Activated CD8-positive, alpha-beta memory T cell treated with anti-CD3 and anti-CD28 coated beads, Interleukin-2, amount 10 ng/mL, durations not matched to agents 7 days and 5 days (primary cell): ENCODE data around the gene MYH13. TPM values are rescaled to one million over a fixed set of nuclear protein-coding genes. Genes with fewer than 3 reads are reported as not detected.
A peak's percentile ranks its signal among the peaks of the same experiment; 100 is the strongest.

Source experiments
- ATAC-seq: fragments of 150-1000 bp; cut with Tn5 transposase; one replicate; pipeline ENCODE4 v1.10.0; 2021; ENCODE audit warnings: moderate library complexity
- CTCF ChIA-PET: fragments of 350-600 bp; sonication (Branson Sonifier 250); formaldehyde crosslinking; loops from one replicate; lab custom pipeline; 2021; ENCODE audit warnings: antibody characterized with exemption; lab: Charles Lee
- DNase-seq: peaks from one replicate; pipeline ENCODE4 v3.0.0-alpha.2; 2020
- H3K27ac Mint-ChIP-seq: one replicate; pipeline ENCODE4 v1.8.0; 2021; ENCODE audit warnings: mild to moderate bottlenecking, mixed read lengths
- H3K27me3 Mint-ChIP-seq: one replicate; pipeline ENCODE4 v1.8.0; 2021; ENCODE audit warnings: mixed read lengths
- H3K36me3 Mint-ChIP-seq: one replicate; pipeline ENCODE4 v1.8.0; 2021; ENCODE audit warnings: mild to moderate bottlenecking, mixed read lengths
- H3K4me1 Mint-ChIP-seq: one replicate; pipeline ENCODE4 v1.8.0; 2021; ENCODE audit warnings: mixed read lengths
- H3K4me3 Mint-ChIP-seq: one replicate; pipeline ENCODE4 v1.8.0; 2021; ENCODE audit warnings: mild to moderate bottlenecking, moderate library complexity, mixed read lengths
- H3K9me3 Mint-ChIP-seq: one replicate; pipeline ENCODE4 v1.8.0; 2022; ENCODE audit warnings: low read depth, mixed read lengths
- total RNA-seq, 2 experiments: library from RNA; stranded (reverse); gene quantifications; one replicate each; pipeline ENCODE4 v1.2.3, GENCODE V29; 2021

Gene MYH13
- total RNA-seq, 2 experiments from 2014 or later, result not detected

- CTCF ChIA-PET, result no interaction called here
Observed at GRCh38 chr17:10332515-10332914, 40.3 kb downstream of the MYH13 start.

DNA sequence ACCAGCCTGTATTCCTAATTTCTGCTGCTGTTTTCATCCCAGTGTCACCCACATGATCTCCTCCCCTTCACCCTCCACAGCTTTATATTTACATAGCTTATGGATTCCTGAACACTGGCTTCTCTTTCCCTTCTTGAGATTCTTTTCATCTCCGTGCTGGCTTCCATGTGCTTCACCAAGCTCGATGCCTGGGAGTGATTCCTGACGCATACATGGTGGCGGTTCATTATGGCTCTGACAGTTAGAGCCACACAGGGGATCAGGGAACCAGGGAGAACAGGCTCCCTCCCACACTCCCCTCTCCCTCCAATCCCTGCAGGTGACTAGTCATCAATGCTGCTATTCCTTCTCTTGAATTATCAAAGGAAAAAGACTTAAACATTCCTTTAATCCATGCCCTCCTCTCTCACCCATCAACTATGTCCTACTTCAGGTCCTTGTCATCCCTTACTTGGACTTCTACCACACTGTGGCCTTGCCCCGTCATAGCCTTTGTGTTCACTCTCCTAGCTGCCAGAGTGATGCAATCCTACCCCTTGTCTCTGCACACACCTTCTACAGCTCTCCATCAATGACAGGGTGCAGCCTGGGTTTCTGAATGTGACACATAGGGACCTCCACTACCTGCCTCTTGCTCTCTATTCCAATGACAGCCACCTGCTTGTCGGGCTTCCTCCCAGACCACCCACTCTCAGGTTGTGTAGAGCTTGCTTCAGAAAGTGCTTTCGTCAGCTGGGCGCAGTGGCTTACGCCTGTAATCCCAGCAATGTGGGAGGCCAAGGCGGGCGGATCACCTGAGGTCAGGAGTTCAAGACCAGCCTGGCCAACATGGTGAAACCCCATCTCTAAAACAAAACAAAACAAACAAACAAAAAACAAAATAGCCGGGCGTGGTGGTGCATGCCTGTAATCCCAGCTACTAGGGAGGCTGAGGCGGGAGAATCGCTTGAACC lies 43.6 kb downstream of the MYH13 start:
- Mint-ChIP-seq H3K27ac (no peak overlapping the region), H3K4me1 (peaks cover 1% of the 10 kb centered on the region), H3K9me3 (no peaks in the 10 kb centered on the region), H3K27me3 (no peaks in the 10 kb centered on the region), H3K4me3 (no peak overlapping the region), H3K36me3 (no peaks in the 10 kb centered on the region)
- CTCF ChIA-PET, result interaction anchor here (0.7 to 4.7 kb wide), 4 partner anchors 33 to 289 kb away, joined by 3 to 29 read pairs (median 12); no protein-coding TSS in a partner anchor
- DNase-seq (no peak), ATAC-seq (no peak)

More at GRCh38 chr17:10332515-10332914, 40.3 kb downstream of the MYH13 start:
- no peaks in the 10 kb centered on the region for H3K27me3 Mint-ChIP-seq
- no peak overlapping the region for H3K4me3 Mint-ChIP-seq
- H3K9me3 Mint-ChIP-seq, result no peaks in the 10 kb centered on the region
- no peak overlapping the region for H3K27ac Mint-ChIP-seq
- DNase-seq (no peak), ATAC-seq (no peak)
- no peaks in the 10 kb centered on the region for H3K36me3 Mint-ChIP-seq
- peaks cover under 1% of the 10 kb centered on the region for H3K4me1 Mint-ChIP-seq

DNA sequence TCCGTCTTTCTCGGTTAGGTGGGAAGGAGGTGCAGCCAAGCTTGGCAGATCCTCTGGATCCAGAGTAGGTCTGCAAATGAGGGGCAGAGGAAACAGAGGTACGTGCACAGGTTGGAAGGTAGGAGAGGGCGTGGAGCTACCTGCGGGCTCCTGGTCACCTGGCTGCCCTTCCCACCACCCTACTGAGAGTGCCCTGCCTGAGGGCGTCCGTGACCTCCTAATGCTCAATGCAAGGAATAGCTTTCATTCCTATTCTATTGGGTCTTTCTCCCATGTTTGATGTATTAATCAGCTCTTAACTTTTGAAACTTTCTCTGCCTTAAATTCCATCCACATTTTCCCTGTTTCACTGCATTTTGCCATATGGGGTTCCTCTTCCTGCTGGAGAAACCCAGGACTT lies 44.6 kb downstream of the MYH13 start:
- CTCF ChIA-PET, result interaction anchor here (0.7 to 4.7 kb wide), 4 partner anchors 51 to 290 kb away, joined by 3 to 29 read pairs (median 12); no protein-coding TSS in a partner anchor
- no peak for DNase-seq

GRCh38 chr17:10327640-10328039 lies 45.2 kb downstream of the MYH13 start:
- no peak for ATAC-seq
- H3K4me3 Mint-ChIP-seq, result no peak overlapping the region
- no peaks in the 10 kb centered on the region for H3K9me3 Mint-ChIP-seq
- CTCF ChIA-PET, result interaction anchor here (0.7 to 4.7 kb wide), 4 partner anchors 282 to 400 kb away, joined by 3 to 29 read pairs (median 12); no protein-coding TSS in a partner anchor
- H3K4me1 Mint-ChIP-seq, result peaks cover 1% of the 10 kb centered on the region
- peak; percentile 80 for DNase-seq
- no peaks in the 10 kb centered on the region for H3K36me3 Mint-ChIP-seq
- no peak overlapping the region for H3K27ac Mint-ChIP-seq
- H3K27me3 Mint-ChIP-seq, result no peaks in the 10 kb centered on the region

More for the DNA sequence above, 44.6 kb downstream of the MYH13 start:
- no peak overlapping the region for H3K27ac Mint-ChIP-seq
- no peak for ATAC-seq
- H3K27me3 Mint-ChIP-seq, result no peaks in the 10 kb centered on the region
- peaks cover 1% of the 10 kb centered on the region for H3K4me1 Mint-ChIP-seq
- H3K4me3 Mint-ChIP-seq, result no peak overlapping the region
- H3K9me3 Mint-ChIP-seq, result no peaks in the 10 kb centered on the region
- H3K36me3 Mint-ChIP-seq, result no peaks in the 10 kb centered on the region

DNA sequence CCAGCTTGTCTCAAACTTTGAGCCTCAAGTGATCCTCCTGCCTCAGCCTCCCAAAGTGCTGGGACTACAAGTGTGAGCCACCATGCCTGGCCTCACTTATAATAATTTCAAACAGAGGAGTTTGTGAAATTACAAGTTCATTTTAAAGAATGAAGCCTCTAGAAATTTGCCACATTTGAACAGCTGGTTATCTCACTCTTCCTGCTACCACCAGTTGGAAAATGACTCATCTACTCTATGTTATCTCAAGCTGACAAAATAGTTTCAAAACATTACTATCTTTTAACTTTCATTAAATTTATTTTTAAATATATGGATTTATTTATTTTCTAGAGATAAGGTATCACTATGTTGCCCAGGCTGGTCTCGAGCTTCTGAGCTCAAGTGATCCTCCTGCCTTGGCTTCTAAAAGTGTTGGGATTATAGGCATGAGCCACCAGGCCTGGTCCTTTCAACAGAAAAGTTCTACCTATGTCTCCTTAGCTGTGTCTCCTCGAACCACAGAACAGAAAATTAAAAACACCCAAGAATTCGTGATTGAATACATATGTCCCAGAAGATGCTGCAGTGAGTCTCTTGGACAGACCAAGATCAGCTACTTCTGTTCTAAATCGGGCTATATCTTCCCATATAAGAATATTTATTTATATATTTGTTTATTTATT lies 47.6 kb downstream of the MYH13 start:
- H3K27ac Mint-ChIP-seq, result no peak overlapping the region

DNA sequence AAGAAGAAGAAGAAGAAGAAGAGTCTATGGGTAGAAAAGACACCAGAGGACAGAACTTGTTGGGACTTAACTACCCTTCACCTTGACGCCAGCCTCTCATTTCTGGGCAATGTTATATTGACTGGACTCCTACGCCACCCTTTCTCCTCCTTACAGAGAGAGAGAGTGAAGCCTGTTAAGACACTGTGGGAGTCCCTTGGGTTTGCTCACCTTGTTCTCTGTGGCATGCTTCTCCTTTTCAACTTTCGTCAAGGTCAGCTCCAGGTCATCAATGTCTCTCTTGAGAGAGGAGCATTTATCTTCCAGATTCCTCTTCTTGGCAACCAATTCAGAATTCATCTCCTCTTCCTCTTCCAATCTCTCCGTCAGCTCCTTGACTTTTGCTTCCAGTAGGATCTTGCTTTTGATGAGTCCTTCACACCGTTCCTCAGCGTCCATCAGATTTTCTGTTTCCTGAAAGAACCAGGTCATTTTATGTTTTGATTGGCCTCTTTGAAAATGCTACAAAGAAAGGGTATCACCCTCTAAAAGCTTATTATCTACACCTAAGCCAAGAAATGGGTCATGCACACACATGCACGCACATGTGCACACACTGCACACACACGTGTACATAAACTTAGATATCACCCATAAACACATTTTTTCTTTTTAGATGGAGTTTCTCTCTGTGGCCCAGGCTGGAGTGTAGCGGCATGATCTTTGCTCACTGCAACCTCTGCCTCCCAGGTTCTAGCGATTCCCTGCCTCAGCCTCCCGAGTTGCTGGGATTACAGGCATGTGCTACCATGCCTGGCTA lies 48.8 kb downstream of the MYH13 start:
- no peak for ATAC-seq
- Mint-ChIP-seq H3K27ac (no peak overlapping the region), H3K4me1 (peaks cover 3% of the 10 kb centered on the region), H3K9me3 (no peaks in the 10 kb centered on the region), H3K36me3 (no peaks in the 10 kb centered on the region), H3K27me3 (no peaks in the 10 kb centered on the region), H3K4me3 (no peak overlapping the region)
- CTCF ChIA-PET, result interaction anchor here (2.2 to 2.3 kb wide), 2 partner anchors 292 to 294 kb away, joined by 7 to 10 read pairs; no protein-coding TSS in a partner anchor
- no peak for DNase-seq

More for the DNA sequence above, 47.6 kb downstream of the MYH13 start:
- no peak for ATAC-seq
- peaks cover 3% of the 10 kb centered on the region for H3K4me1 Mint-ChIP-seq
- H3K9me3 Mint-ChIP-seq, result no peaks in the 10 kb centered on the region
- no peaks in the 10 kb centered on the region for H3K27me3 Mint-ChIP-seq
- H3K4me3 Mint-ChIP-seq, result no peak overlapping the region
- H3K36me3 Mint-ChIP-seq, result no peaks in the 10 kb centered on the region
- no peak for DNase-seq
- CTCF ChIA-PET, result interaction anchor here (1.4 to 4.7 kb wide), 5 partner anchors 9 to 293 kb away, joined by 3 to 22 read pairs (median 7); no protein-coding TSS in a partner anchor

DNA sequence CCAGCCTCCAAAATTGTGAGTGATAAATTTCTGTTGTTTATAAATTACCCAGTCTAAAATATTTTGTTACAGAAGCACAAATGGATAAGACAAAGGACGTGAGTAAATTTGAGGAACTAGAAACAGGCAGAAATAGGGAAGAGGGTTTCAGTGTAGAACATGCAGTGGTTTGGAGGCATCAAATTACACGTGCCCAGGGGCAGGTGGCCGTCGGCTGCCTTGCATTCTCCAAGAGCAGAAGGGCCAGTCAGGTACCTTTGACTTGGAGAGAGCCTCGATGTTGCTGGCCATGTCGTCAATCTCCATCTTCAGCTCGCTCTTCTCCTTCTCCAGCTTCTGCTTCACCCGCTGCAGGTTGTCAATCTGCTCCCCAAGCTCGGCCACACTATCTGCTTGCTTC lies 54.3 kb downstream of the MYH13 start:
- Mint-ChIP-seq H3K27me3 (no peaks in the 10 kb centered on the region), H3K9me3 (no peaks in the 10 kb centered on the region), H3K4me1 (peaks cover 8% of the 10 kb centered on the region), H3K4me3 (no peak overlapping the region), H3K36me3 (no peaks in the 10 kb centered on the region), H3K27ac (no peak overlapping the region)
- ATAC-seq (no peak), DNase-seq (no peak)
- CTCF ChIA-PET, result no interaction called here

- Mint-ChIP-seq H3K36me3 (no peaks in the 10 kb centered on the region), H3K4me3 (no peak overlapping the region), H3K27me3 (no peaks in the 10 kb centered on the region), H3K27ac (no peak overlapping the region), H3K9me3 (no peaks in the 10 kb centered on the region), H3K4me1 (peaks cover 8% of the 10 kb centered on the region)
- ATAC-seq (no peak), DNase-seq (no peak)
- CTCF ChIA-PET, result interaction anchor here (0.7 to 1.0 kb wide), 2 partner anchors 21 to 293 kb away, joined by 3 read pairs; no protein-coding TSS in a partner anchor
Observed at GRCh38 chr17:10317543-10317834, 55.3 kb downstream of the MYH13 start.

DNA sequence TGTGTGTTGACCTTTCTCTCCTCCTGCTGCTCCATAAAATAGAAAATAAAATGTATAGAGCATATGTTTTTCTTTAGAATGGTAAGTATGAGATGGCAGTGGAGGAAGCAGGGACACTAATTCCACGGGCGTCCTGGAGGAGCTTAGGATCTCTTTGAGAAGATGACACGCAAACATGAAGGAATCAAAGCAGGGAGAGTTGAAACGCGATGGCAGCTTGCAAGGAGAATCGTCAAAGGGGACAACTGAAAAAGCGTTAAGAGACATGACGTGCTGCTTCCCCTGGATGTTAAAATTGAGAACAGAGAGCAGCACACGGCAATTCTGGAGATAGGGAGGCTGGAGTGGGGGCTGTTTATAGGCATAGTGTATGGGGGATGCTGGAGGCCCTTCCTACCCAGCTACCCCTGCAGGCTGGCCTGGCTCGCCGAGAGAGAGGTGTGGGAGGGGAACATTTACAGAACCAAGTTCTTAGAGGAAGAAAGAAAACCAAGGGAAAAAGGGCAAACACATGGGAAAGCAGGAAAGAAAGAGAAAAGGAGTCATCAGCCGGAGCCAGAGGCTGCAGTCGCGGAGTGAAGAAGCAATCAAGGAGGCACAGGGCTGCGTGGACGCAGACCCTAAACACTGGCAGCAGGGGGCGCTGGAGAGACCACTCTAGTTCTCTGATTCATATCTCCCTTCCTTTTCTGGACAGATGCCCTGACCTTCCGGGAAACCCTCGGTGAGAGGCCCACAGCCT lies 55.8 kb downstream of the MYH13 start:
- DNase-seq (peak; percentile 57), ATAC-seq (no peak)
- H3K36me3 Mint-ChIP-seq, result no peaks in the 10 kb centered on the region
- H3K4me1 Mint-ChIP-seq, result peaks cover 8% of the 10 kb centered on the region
- H3K27me3 Mint-ChIP-seq, result no peaks in the 10 kb centered on the region
- no peak overlapping the region for H3K27ac Mint-ChIP-seq
- CTCF ChIA-PET, result interaction anchor here (1.0 kb wide), 1 partner anchor 21 kb away, joined by 3 read pairs; no protein-coding TSS in a partner anchor
- no peaks in the 10 kb centered on the region for H3K9me3 Mint-ChIP-seq
- no peak overlapping the region for H3K4me3 Mint-ChIP-seq

DNA sequence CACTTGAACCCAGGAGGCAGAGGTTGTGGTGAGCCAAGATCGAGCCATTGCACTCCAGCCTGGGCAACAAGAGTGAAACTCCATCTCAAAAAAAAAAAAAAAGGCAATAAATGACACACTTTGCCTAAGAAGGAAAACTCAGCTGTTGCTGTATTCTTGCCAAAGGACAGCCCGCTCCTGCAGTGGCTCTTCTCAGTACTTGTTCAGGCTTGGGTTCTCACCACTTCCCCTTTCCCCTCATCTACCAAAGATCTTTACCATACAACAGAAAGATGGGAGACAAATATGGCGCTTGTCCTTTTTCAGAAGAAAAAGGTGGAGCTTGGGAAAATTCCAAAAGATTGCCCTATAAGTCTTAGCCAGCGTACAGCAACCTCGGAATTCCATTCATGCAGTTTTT lies 58.5 kb downstream of the MYH13 start:
- Mint-ChIP-seq H3K27me3 (no peaks in the 10 kb centered on the region), H3K4me1 (peaks cover 6% of the 10 kb centered on the region), H3K27ac (no peak overlapping the region), H3K36me3 (no peaks in the 10 kb centered on the region), H3K9me3 (no peaks in the 10 kb centered on the region), H3K4me3 (no peak overlapping the region)
- ATAC-seq (no peak), DNase-seq (no peak)
- CTCF ChIA-PET, result no interaction called here

DNA sequence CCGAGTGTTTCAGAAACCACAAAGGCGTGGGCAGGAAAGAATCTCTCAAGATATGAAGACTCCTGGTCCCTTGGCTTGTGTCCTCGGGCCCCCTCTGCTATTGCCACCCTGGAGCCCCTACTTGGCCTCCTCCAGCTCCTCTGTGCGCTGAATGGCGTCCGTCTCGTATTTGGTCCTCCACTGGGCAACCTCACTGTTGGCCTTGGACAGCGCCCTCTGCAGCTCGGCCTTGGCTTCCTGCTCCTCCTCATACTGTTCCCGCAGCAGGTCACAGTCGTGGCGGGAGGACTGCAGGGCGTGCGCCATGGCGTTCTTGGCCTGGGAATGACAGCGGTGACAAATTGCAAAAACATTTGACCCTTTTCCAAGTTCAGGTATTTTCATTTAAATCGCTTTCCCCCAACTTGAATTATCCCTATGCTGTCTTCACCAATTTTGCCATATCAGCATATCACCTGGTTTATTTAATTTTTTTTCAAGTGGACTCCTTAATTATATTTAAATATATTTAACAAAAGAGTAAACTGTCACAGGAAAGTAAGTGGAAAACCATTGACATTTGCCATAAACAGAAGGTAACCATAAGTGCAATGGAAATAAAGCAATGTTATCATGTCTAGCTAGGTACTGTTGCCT lies 59.7 kb downstream of the MYH13 start:
- Mint-ChIP-seq H3K4me1 (peaks cover 6% of the 10 kb centered on the region), H3K27ac (no peak overlapping the region), H3K36me3 (no peaks in the 10 kb centered on the region), H3K9me3 (no peaks in the 10 kb centered on the region), H3K4me3 (no peak overlapping the region), H3K27me3 (no peaks in the 10 kb centered on the region)
- CTCF ChIA-PET, result no interaction called here
- DNase-seq (no peak), ATAC-seq (no peak)

DNA sequence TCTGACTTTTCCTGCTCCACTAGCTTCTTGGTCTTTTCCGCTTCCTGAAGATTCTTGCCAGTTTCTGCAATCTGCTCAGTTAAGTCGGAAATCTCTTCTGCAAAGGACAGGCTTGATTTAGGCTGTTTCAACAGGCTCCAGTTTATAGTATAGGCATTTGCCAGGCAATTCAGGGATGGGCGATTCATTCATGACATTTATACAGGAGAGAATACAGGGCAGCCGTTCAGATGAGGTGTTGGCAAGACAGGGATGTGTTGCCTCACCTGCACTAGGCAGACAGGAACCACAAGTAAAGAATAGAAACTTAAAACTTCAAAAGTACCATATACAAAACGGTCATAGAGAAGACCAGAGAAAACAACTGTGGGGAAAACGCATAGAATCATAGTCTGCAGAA lies 61.7 kb downstream of the MYH13 start:
- H3K4me3 Mint-ChIP-seq, result no peak overlapping the region

More for the DNA sequence above, 61.7 kb downstream of the MYH13 start:
- Mint-ChIP-seq H3K27me3 (no peaks in the 10 kb centered on the region), H3K36me3 (no peaks in the 10 kb centered on the region), H3K27ac (no peak overlapping the region), H3K4me1 (no peaks in the 10 kb centered on the region), H3K9me3 (no peaks in the 10 kb centered on the region)
- ATAC-seq, result no peak
- DNase-seq, result no peak
- CTCF ChIA-PET, result no interaction called here
